Stimulated activated CD4-positive, alpha-beta T cell treated with anti-CD3 and anti-CD28 coated beads, TNF-alpha, amount 100 ng/mL, for 24 hours (primary cell): ENCODE data around the gene IL3.

ENCODE experiments used
- DNase-seq, 3 experiments: peaks; one replicate each; pipeline ENCODE4 v3.0.0-alpha.2; 2020; ENCODE audit warnings: low read depth in 3 of 3

The IL3 gene

DNA sequence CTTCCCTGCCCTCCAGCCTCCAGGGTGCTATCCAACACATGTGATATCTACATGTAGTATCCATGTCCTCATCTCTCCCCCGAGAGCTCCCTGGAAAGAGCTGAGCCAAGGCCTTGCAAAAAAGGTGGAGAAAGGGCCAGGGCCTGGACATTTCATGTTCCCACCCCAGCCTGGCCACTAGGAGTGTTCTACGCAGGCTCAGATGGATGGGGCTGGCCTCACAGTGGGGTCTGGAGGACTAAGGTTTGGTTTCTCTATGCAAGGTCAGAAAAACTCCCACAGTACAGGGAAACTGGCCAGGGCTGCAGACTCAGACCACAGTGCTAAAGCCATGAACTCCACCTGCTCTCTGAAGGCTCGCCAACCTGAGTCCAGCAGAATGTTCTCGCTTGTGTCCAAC, 11.6 kb downstream of the IL3 start:
- no peak for DNase-seq

DNA sequence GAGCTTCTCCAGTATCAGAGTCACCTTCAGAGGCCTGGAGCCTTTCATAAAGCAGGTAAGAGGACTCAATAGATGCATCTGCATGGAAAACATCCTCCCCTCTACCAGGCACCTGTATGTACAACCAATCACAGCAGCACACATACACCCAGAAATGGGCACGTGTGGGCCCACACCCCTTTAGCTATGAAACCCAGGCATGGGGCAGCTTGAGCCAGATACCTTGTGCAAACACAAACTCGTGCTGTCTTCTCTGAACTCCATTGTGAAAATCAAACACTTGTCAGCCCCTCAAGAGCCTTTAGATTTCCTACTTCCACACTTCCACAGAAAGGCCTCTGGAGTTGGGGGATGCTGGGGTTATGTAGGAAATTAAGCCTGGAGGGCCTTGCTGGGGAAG, 12.1 kb downstream of the IL3 start:
- DNase-seq: no peak

DNA sequence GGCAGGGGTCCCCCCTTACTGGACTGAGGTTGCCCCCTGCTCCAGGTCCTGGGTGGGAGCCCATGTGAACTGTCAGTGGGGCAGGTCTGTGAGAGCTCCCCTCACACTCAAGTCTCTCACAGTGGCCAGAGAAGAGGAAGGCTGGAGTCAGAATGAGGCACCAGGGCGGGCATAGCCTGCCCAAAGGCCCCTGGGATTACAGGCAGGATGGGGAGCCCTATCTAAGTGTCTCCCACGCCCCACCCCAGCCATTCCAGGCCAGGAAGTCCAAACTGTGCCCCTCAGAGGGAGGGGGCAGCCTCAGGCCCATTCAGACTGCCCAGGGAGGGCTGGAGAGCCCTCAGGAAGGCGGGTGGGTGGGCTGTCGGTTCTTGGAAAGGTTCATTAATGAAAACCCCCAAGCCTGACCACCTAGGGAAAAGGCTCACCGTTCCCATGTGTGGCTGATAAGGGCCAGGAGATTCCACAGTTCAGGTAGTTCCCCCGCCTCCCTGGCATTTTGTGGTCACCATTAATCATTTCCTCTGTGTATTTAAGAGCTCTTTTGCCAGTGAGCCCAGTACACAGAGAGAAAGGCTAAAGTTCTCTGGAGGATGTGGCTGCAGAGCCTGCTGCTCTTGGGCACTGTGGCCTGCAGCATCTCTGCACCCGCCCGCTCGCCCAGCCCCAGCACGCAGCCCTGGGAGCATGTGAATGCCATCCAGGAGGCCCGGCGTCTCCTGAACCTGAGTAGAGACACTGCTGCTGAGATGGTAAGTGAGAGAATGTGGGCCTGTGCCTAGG, 13.0 kb downstream of the IL3 start, which contains the start of gene CSF2:
Gene CSF2, plus strand, starts transcription at position 559 of the 783 bp plus-strand sequence. Its CDS starts 35 bp downstream, at position 594.
- no peak for DNase-seq

DNA sequence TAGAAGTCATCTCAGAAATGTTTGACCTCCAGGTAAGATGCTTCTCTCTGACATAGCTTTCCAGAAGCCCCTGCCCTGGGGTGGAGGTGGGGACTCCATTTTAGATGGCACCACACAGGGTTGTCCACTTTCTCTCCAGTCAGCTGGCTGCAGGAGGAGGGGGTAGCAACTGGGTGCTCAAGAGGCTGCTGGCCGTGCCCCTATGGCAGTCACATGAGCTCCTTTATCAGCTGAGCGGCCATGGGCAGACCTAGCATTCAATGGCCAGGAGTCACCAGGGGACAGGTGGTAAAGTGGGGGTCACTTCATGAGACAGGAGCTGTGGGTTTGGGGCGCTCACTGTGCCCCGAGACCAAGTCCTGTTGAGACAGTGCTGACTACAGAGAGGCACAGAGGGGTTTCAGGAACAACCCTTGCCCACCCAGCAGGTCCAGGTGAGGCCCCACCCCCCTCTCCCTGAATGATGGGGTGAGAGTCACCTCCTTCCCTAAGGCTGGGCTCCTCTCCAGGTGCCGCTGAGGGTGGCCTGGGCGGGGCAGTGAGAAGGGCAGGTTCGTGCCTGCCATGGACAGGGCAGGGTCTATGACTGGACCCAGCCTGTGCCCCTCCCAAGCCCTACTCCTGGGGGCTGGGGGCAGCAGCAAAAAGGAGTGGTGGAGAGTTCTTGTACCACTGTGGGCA, 13.8 kb downstream of the IL3 start:
- DNase-seq: no peak

DNA sequence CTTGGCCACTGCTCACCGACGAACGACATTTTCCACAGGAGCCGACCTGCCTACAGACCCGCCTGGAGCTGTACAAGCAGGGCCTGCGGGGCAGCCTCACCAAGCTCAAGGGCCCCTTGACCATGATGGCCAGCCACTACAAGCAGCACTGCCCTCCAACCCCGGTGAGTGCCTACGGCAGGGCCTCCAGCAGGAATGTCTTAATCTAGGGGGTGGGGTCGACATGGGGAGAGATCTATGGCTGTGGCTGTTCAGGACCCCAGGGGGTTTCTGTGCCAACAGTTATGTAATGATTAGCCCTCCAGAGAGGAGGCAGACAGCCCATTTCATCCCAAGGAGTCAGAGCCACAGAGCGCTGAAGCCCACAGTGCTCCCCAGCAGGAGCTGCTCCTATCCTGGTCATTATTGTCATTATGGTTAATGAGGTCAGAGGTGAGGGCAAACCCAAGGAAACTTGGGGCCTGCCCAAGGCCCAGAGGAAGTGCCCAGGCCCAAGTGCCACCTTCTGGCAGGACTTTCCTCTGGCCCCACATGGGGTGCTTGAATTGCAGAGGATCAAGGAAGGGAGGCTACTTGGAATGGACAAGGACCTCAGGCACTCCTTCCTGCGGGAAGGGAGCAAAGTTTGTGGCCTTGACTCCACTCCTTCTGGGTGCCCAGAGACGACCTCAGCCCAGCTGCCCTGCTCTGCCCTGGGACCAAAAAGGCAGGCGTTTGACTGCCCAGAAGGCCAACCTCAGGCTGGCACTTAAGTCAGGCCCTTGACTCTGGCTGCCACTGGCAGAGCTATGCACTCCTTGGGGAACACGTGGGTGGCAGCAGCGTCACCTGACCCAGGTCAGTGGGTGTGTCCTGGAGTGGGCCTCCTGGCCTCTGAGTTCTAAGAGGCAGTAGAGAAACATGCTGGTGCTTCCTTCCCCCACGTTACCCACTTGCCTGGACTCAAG, 14.6 kb downstream of the IL3 start:
- peak in 1 of 3 experiments; percentile 50 for DNase-seq

DNA sequence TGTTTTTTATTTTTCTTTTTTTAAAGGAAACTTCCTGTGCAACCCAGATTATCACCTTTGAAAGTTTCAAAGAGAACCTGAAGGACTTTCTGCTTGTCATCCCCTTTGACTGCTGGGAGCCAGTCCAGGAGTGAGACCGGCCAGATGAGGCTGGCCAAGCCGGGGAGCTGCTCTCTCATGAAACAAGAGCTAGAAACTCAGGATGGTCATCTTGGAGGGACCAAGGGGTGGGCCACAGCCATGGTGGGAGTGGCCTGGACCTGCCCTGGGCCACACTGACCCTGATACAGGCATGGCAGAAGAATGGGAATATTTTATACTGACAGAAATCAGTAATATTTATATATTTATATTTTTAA, 15.2 kb downstream of the IL3 start:
- DNase-seq: no peak

DNA sequence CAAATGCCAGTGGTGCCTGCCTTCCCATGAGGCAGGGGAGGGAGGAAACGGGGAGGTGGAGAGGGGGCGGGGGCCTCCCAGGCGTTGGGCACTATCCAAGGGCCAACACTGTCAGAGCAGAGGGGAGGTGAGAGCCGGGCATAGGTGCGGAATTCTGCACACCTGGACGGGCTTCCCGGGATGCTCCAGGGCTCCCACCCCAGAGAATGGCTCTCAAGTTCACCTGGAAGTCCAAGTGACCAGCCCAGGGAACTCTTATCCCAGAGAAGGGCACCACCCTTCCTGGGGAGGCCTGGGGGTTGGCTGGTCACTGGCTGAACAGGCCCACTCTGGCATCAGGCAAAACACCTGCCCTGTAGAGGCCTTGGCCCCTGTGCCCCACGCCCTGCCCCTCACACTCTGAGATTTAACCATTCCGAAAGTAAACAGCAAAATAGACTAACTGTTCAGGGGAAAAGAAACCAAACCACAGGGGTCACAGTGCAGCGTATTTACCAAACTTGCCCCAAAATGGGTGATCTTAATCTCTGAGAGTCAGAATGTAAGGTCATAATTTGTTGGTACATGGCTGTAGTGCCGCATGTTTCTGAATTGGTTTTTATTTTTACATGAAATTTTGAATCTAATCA, 15.9 kb downstream of the IL3 start:
- no peak for DNase-seq

DNA sequence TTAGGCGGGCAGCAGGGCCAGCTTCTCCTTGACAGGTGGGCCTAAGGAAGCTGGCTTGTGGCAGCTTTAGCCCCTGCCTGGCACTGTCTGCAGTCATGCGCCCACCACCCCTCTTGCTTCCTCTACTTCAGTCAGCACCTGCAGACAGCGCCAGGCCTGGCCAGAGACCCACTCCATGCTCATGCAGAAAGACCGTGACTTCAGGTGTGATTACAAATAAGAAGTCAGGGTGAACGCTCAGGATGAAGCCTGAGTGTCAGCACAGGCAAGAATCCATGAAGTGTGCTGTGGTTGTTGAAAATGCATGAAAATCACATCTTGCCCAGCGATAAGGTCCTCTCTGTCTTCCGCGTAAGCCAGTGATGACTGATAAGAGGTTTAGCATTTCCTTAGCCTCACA, 16.5 kb downstream of the IL3 start:
- DNase-seq: no peak

DNA sequence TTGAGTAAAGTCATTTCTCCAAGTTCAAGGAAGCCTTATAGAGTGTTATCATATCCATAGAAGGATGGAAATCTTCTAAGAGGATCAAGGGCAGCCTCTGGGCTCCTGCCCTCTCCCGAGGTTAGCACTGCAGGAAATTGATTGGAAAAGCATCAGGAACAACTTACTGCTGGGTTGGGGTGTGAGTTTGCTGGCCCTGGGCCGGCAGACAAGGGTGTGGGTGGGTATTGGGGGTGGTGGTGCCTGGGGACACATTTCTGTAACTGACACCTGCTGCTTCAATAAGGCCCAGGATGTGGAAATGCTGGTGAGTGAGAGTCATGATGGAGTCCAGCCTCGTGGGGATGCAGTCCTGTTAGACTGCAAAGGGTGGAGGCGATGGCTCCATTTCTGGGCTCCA, 18.6 kb downstream of the IL3 start:
- DNase-seq: no peak

DNA sequence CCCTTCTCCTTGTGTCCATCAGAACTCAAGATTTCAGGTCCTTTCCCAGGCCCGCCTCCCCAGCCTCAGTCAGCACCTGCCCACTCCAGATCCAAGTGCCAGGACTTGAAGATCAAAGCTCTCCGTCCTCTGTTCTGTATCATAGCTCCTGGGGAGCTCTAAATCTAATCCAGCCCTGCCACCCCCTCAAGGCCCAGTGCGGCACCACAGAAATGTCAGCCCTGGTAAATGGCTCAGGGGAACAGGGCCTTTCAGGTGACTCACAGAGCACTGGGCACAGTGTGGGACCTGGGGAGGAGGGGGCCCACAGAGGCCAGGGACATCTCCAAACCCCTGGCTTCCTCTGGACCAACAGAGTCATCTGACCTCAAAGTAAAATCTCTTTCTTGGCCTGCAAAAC, 19.2 kb downstream of the IL3 start:
- DNase-seq: no peak

DNA sequence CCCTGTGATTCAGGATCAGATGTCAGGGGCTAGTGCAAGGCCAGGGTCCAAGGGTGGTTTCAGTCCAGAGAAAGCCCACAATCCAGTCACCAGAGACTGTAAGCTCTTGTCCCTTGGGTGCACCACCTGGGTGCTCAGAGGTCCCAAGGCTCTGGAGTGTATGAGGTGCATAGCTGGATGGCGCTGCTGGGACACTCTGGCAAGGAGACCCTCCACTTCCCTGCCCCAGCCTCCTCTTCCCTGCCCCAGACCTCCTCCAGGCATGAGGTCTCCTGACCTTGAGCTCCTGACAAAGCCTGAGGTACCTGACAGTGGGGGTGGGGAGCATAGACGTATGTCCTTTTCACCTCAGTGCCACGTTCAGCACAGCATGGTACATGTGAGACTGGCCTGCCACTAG, 20.1 kb downstream of the IL3 start:
- no peak for DNase-seq

DNA sequence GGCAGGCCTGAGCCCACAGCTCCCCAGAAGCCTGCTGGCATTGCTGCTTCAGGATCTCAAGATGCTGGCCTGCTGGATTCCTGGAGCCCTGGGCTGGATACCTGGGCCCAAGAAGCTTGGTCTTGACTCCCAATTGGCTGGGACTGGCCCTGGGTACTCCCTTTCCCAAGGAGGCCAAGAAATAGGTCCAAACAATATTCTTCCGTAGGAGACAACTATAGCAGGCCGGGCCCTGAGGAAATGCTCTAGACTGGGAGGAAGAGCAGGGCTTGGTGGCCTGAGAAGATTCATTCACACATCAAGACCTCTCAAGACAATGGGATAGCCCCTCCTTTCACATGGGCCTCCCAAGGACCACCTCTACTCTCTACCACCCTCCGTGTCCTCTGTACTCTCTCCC, 21.0 kb downstream of the IL3 start:
- no peak for DNase-seq

DNA sequence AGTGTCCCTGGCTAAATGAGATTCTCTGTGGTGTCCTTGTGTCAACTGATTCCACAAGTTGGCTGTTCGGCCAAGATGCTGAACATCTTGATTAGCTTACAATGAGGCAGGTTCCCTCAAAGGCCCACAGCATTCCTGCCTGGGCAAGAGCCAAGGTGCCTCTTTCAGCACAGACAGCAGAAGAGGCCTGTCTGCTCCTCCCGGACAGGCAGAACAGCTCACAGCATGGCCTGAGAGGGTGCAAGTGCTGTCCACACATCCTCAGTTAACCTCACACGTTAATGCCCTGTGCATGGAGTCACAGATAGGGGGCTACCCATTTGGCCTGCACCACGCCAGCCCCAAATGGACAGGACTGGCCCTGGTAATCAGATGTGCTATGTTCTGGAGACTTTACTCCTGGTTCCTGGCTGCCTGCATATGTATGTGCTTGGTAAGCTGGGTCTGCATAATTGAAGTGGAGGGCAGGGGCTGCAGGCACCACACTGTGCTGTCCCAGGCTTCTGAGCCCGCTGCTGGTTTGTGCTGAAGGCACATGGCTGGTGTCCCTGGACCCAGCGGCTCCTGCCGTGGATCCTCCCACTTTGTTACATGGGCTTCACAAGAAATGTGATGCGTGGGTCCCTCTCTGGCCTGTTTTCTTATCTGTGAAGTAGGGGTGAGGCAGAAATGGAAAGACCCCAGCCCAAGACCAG, 22.0 kb downstream of the IL3 start:
- DNase-seq: no peak

DNA sequence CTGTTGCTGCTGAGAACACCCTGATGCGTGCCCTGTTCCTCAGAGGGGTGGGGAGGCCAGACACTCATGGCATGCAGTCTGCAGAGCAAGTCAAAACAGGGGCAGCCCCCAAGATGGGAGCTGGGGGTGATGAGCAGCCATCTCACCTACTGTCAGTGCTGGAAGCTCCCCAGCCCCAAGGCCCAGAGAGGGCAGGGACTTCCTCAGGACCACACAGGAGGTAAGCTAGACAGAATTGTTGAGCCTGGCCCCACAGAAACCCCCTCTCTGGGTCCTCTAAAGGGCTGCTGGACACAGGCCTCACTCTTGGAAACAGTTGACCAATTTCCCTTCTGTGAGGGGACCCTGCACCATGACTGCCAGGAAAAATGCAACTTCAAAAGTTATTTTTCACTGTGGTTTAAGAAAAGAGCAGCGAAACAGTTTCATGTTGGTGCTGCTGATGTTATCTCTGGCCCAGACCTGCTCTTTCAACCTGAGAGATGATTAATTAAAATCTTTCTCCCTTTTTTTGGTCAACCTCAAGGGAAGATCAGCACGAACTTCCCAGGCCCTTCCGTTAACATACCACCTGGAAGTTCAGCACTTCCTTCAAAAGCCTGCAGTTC, 22.7 kb downstream of the IL3 start:
- peak in 1 of 3 experiments; percentile 66 for DNase-seq

DNA sequence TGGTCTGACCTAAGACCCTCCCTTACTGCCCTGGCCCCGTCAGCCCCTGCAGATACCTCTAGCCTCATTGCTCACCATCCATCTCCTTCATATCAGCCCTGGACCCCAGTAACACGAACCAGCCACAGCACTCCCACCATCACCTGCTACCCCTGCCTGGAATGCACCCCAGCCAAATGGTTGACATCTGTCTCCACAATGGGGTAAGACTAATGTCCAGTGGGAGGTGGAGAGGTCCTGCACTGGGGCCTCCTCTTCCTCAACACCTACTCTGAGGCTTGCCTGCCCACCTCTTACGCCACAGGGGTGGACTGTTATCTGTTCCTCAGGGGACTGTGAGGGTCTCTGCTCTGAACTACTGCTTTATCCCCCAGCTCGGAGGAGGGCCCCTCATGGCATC, 25.2 kb downstream of the IL3 start:
- no peak for DNase-seq

DNA sequence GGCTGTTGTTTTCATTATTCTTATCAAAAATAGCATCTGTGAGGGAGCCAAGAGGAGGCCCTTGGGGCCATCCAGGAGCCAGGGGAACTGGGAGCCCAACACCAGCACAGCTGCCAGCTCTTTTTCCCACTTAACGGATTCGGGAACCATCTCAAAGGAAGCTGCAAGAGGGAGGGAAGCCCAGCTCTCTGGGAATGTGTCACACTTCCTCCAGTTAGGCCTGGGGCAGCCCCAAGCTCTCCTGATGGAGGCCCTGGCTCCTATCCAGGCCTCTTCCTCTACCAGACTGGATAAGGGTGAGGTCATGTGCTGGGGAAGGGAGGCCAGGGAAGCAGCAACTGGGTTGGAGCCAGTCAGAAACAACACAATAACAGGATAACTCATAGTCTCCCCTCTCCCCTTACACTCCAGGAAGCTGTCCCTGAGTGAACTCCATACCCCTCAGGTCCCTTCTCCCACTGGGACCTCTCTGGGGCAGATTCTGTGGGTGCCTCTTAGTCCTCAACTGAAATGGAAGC, 25.9 kb downstream of the IL3 start:
- DNase-seq: no peak

DNA sequence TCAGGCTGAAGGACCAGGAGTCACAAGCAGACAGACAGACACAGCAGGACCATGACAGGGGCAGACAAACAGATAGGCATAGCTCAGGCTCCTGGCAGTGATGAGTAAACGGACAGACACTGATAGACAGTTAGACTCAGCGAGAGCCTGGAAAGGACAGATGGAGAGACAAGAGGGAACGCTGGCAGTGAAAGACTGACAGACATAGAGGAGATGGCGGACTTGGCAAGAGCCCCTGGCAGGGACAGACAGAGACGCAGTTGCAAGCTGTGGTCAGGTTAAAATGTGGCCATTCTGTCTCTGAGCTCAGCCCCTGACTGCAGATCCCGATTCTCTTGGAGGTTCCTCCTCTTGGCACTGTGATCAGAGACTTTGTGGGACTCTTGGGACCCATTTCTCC, 26.7 kb downstream of the IL3 start:
- no peak for DNase-seq

DNA sequence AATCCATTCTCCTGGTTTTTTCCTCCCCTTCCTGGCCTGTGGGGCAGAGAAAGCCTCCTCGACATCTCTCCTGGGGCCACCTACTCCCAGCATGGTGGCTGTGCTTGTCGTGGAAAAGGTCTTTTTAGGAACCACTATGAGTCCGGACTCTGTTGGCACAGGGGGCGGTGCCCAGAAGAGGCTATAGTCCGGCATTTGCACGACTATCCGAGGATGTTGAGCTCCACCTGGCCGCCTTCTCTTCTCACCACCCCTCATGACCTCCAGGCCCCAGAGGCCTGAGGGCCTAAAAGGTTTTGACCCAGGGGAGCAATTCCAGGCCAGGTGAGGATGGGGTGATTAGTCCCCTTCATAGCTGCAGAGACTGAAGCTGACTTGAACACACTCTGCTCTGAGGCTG, 27.2 kb downstream of the IL3 start:
- no peak for DNase-seq

DNA sequence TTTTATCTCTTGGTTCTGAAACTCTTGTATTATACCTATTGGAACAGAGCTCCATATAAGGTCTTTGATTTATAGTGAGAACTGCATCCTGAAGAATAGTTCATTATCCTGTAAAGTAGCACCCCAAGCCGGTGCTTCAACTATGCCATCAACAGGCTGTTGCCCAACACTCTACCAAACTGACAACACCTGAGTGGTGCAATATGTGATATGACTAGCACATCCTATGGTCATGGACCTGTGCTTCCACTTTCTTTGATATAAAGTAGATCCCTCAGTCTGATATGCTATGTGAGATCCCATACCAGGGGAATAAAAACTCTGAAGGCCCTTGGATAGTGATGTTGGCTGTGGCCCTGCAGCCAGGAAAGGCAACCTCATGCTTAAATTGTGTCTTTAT, 28.9 kb downstream of the IL3 start:
- no peak for DNase-seq

DNA sequence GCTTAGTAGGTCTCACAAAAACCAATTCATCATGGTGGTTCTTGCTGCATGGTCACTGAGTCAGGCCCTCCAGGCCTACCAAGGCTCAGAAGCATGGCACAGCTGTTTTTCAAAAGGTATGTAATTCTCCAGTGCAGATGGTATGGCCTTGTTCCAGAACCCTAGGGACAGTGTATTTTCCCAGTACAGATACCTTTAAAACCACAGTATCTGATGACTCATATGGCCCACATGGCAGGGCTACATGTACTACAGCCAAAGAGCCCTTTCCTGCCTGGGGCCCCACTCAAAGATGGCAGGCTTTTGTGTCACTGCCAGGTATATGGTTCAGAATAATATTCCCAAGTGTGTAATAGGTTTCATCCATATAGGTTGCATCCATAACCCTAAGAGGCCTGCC, 29.7 kb downstream of the IL3 start:
- no peak for DNase-seq

DNA sequence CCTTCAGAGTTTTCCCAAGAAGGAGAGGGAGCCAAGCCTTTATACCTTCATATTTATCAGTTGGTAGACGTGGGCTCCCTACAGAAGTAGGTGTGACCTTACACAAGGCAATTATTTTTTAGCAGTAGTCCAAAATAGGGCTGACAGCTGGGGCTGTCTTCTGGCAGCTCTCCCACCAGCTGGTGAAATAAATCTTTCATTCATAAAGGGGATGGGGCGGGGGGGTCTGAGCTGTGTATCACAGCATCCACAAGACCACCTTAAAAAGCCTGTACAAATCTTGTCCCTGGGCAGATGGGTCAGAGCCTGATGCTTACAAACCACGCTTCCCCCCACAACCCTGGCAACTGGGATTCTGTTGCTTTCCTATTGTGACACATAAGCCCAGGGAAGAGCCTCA, 32.8 kb downstream of the IL3 start:
- DNase-seq: no peak
